GM21381 (cell line): Measurements from ENCODE around the gene NEUROD2.

ENCODE experiments used
- ATAC-seq: cut with Tn5 transposase; IDR thresholded peaks from one replicate; pipeline ENCODE4 v1.9.1; 2021; ENCODE audit warnings: mild to moderate bottlenecking, moderate library complexity; ENCODE audit not compliant: unreplicated experiment

The NEUROD2 gene

GRCh38 chr17:39618956-39619785 is 11.5 kb upstream of the NEUROD2 start:
- ATAC-seq, result no peak

- no peak for ATAC-seq
These were observed 10.7 kb upstream of the NEUROD2 start for GRCh38 chr17:39618246-39618913.

- ATAC-seq, result no peak
These were observed 9.9 kb upstream of the NEUROD2 start for GRCh38 chr17:39617446-39618245.

DNA sequence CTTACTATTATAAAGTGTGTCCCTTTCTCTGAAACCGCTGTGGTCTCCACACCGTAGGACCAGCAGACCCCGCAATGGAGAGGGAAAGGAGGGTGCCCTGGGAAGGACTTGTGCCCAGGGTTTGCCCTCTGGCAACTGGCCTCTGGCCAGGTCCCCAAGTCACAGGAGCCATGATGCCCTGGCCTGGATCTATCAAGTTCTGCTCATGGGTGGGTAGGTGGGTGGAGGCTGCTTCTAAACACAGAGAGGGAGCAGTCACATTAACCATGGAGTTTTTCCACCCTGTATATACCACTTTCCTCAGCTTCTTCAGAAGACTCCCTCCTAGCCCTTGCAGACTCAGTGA is 9.4 kb upstream of the NEUROD2 start:
- no peak for ATAC-seq

DNA sequence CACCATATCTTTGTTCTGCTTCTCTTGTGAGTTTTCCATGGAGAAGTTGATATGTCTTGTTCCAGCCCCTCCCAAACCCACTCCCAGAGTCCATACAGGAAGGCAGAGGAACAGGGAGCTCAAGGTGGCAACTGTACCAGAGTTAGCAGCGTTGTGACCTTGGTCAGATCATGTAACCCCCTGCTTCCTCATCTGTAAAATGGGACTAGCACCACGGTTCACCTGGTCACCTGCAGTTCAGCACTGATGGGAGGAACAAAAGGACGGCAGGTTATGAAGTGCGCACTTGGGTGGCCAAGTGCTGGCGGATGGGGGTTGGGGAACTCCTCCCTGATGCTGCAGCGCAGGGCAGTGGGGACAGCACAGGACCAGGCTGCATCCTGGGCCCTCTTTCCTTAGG is 7.7 kb upstream of the NEUROD2 start:
- no peak for ATAC-seq

DNA sequence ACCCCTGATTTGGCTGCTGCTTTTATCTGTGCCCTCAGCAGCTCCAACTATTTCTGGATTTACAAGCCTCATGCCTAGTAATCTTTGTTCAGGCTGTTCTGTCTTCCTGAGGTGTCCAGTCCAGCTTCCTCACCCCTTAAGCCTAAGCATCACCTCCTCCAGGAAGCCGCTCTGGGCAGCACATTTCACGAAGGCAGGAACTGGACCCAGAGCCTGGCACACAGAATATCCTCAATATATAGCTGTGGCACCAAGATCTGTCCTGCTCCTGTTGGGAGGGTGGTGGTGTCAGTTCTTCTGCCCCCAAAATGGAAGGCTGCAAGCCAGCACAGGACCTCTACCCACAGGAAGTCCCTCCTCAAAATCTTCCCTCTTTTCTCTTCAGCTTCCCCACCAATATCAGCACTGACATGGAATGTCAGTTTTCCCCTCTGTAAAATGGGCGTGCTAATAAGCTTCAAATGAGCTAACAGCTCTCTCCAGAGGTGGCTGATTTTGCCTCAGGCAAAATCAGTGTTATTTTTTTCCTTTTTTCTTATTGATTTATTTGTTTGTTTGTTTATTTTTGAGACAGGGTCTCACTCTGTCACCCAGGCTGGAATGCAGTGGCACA is 6.9 kb upstream of the NEUROD2 start:
- no peak for ATAC-seq

DNA sequence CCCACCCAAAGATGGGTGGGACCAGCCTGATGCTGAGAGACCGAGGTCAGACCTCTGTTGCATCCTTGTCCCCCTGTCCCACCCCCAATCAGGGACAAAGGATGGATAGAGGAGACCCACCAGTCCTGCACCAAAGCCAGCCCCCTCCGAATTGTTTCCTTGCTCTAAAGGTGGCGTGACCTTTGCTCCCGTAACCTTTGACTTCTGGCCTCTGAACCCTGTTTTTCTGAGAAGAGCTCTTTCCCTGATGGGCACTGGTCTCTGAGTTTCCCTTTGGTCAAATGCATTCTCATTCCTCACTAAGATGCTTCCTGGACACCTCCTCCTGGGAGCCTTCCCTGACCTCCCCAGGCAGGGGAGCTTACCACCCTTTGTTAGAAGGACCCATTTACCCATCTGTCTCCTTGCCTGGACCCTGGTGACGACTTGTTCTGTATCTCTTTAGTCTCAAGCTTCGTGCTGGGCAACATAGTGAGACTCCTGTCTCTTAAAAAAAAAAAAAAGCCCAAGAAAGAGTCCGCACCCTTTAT is 5.3 kb upstream of the NEUROD2 start:
- no peak for ATAC-seq

DNA sequence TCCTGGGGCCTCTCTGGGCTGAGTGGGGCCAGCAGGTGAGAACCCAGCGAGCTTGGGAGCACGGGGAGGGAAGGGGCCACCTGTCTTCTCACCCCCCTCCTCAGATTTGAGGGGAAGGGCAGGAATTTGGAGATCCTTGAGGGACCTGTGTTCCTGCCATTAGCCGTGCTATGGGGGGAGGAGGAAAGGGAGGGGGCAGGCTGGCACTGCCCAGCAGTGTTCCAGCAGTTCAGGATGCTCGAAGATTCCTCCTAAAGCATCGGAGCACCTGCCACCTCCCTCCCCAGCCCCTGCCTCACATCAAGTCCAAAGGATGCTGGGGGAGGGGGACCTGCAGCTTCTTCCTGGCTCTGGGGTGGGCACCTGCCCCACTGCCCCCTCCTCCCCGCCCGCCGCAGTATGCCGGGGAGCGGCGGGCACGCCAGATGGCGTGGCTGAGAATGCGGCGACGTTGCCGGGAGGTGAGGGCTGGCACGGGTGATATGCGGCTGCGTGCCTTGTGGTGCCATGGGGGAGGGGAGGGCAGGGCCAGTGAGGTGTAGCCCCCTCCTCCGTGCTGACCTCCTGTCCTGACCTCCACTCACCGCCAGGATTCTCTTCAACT is 4.7 kb upstream of the NEUROD2 start:
- no peak for ATAC-seq

DNA sequence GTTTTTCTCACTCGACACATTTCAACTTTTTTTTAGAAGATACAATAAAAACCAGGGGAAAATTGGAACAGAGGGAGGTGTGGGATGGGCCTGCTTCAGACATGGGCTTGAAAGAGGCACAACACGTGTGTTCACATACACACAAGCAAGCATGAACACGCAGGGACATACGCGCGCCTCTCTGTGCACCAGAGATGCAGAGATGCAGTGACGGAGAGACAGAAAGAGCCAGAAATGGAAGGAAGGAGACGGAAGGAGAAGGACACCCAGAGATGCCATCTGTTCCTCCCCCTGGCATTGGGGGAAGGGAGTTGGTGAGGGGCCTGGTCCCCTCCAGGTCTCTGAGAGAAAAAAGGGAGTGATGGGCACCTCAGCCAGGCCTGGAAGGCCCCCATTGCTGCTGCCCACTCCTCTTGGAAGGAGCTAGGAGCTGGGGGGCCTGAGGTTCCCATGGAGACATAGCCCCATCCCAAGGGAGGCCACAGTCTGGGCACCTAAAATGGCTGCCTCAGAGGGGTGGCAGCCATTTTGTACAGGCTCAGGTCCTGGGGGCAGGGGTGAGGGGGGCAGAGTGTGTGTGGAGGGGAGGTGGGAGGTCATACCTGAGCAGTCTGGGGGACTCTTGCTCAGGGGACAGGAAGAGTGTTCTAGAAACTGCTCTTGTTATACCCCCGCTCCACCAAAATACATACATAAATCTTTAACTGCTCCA is 3.8 kb upstream of the NEUROD2 start:
- no peak for ATAC-seq

DNA sequence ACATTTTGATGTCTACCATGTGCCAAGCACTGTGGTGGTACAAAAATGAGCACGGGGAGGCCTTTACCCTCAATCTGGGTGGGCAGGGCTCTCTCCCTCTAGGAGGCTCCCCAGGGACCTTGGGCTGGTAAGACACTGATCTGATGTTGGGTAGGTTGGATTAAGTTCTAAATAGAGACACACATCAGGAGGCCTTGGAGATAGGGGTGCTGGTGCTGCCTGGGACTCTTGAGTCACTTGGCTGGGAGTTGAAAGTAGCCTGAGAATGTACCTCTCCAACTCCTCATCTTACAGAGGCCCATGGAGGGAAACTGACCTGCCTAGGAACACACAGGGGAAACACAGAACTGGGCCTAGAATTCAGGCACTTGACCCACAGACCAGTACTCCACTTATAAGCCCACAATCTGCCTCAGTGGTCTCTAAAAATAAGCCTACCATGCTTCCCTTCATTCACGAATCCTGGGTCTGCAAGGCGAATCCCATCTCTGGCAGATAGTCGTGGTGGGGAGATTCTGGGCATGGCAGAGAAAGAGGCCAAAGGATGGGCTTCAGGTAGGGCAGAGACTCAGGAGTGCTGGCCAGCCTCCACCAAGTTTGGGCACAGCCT is 1.8 kb upstream of the NEUROD2 start:
- ATAC-seq, result no peak

DNA sequence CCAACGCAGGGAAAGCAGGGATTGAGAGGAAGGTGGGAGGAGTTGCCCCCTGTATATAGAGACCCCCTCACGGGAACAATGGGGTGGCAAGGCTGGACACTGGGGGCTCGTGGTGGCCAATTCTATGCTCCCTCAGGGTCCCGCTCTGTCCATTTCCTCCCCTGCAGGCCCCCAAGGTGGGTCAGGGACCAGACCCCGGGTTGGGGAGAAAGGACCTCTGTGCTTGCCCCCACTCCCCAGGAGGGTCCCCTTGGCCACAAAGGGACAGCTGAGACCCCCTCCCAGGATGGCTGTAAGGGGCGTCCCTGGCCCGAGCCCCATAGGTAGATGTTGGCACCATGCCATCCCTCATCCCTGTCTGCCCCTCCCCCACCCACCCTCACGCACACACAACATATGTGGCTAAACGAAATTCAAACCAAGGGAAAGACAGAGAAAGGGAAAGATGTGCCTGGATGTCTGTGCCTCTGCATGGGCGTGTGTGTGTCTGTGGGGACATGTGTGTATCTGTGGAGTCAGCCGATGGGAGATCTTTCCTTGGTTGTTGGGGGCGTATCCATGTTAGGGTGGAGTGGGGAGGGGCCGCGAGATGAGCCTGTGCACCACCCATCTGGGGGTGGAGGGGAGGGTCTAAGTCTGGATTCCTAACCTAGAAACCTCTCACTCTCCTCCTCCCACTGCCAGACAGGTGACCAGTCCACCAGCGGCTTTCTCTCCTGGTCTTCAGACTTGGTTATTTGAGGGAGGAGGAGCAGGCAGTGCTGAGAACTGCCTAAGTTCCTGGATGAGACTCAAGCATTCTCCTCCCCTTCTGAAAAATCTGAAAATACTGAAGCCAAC is 642 bp upstream of the NEUROD2 start:
- no peak for ATAC-seq

- ATAC-seq, result no peak
These were observed 466 bp downstream of the NEUROD2 start for GRCh38 chr17:39607057-39607850.

DNA sequence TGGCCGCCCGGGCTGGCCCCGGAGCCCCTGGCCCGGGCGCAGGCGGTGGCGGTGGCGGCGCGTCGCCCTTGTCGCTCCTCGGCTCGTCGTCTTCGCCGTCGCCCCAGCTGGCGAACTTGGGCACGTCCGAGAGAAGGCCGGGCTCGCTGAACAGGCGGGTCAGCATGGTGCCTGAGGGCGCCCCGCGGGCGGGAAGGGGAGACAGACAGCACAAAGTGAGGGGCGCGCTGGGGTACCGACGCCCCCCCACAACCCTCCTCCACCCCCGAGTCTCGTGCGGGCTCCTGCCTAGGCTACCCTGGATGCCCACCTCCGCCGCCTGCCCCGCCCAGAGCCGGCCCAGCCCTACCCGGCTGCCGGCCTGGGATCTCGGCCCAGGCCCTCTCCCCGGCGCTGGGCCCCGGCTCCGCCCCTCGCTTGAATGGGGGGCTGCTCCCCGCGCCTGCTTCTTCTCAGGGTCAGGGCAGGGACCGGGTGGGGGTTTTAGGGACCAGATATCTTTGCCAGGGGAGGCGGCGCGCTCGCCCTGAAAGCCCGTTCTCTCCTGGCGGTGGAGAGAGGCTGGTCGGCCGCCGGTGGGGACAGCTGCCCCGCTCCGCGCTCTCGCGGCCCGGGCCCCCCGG is 1.2 kb downstream of the NEUROD2 start:
- ATAC-seq, result no peak

GRCh38 chr17:39605492-39606433 is 2.0 kb downstream of the NEUROD2 start:
- no peak for ATAC-seq

DNA sequence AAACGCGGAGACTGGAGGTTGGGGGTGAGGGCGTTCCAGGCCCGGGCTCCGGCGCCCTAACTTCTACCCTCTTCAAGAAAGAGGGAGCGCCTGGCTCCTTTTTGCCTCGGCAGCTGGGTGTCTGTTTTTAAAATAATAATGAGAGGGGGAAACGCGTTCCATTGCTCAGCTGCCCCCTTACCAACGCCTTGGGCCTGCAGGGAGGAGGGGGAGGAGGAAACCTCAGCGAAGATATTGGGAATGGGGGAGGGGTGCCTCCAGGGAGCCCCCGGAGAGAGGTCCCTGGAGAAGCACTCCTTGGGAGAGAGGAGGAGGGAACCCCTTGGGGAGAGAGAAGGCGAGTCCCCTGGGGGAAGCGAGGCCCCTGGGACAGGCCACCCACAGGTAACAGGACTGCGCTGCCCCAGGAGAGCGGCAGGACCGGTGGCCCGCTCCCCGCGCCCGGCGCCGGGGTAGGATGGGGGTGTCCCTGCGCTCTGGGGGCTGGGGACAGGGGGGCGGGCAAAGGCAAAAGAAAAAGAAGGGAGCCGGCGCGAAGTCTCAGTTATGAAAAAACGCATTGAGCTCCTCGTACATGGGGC is 2.7 kb downstream of the NEUROD2 start:
- ATAC-seq, result no peak
